Islet of Langerhans (tissue), 1 donor: Measurements from ENCODE around the gene DYSF.

ENCODE experiments used
- FAIRE-seq: peaks from one replicate; lab custom pipeline; 2011; peaks lifted over from hg19 to GRCh38; lab: Jason Lieb, UNC

The DYSF gene

GRCh38 chr2:71555798-71556454, 102.6 kb downstream of the DYSF start:
- no peak for FAIRE-seq

- no peak for FAIRE-seq
Measured at GRCh38 chr2:71556692-71557250, 103.4 kb downstream of the DYSF start.

DNA sequence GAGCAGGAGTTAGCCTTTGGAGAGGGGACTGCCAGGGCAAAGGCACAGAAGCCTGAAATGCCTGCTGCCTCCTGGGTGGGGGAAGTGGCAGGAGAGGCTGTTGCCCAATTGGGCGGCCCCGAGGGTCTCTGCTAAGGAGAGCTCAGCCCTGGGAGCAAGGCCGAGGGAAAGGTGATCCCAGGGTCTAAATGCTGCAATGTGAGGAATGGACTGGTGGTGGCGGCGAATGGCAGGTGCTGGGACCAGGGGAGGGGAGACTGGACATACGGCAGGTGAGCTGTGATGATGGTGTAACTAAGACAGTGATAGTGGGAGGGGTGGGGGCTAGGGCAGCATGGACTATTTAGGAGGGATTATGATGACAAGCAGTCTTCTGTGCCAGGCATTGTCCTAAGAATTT, 104.0 kb downstream of the DYSF start:
- no peak for FAIRE-seq

GRCh38 chr2:71558300-71559051, 105.1 kb downstream of the DYSF start:
- FAIRE-seq, result no peak

DNA sequence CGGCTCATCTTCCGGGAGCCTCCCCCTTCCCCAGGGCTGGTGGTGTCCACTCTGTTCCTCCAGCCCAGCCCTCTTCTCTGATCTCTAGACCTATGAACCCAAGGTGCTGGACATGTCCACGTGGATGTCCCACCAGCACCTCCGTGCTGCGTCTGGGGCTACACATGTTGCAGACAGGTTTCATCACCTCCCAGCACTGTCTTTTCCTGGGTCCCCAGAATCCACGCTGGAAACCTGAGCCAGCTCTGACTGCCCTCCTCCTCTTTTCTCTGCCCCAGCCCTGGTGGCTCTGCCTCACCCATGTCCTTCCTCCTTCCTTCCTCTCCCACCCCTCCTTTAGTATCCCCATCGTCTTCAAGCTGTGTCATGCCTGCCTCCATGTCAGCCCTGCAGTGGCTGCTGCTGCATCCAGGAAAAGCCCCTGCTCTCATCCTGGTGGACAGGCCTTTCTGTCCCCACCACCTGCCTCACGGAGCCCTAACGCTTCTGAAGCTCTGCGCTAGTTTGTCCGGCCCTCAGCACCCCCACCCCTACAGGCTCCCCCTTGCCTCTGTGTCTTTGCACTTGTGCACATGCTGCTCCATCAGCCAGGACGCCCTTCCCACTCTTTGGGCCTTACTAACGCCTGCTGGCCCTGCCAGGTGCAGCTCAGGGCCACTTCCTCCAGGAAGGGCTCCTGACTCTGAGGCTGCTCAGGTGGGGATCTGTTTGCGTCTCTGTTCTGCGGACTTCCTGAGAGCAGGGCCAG, 105.9 kb downstream of the DYSF start:
- FAIRE-seq, result no peak

- no peak for FAIRE-seq
Measured at GRCh38 chr2:71559828-71560637, 106.7 kb downstream of the DYSF start.

GRCh38 chr2:71560638-71561011, 107.3 kb downstream of the DYSF start:
- no peak for FAIRE-seq

GRCh38 chr2:71561441-71562267, 108.3 kb downstream of the DYSF start:
- no peak for FAIRE-seq

DNA sequence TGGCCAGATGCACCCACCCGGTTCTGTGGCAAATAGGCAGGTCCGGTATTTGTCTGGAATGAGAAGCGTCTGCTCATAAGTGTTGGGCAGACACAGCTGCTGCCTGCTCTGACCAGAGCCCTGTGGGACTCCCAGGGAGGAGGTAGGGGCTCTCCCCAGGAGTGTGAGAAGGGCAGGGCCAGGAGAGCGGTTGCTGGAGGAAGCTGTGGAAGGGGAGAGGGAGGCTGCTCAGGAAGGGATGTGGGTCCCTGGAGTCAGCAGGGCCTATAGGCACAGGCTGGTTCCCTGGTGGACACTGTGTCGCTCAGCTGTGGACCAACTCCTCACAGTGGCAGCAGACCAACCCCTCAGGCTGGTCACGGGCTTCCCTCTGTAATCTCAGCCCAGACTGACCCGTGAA, 109.2 kb downstream of the DYSF start:
- no peak for FAIRE-seq

DNA sequence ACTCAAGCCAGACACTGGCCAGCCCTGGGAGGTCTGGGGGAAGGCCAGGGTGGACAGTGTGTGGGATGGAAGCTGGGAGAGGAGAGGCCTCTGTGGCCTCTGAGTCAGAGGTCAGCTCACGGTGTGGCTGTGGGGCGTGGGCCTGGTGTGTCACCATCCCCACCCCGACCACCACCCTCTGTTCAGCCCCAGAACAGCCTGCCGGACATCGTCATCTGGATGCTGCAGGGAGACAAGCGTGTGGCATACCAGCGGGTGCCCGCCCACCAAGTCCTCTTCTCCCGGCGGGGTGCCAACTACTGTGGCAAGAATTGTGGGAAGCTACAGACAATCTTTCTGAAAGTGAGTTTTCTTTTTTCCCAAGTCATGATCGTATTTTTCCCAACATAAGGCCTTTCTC, 110.5 kb downstream of the DYSF start:
- FAIRE-seq, result no peak

- FAIRE-seq, result no peak
Measured at GRCh38 chr2:71564361-71564760, 111.0 kb downstream of the DYSF start.

DNA sequence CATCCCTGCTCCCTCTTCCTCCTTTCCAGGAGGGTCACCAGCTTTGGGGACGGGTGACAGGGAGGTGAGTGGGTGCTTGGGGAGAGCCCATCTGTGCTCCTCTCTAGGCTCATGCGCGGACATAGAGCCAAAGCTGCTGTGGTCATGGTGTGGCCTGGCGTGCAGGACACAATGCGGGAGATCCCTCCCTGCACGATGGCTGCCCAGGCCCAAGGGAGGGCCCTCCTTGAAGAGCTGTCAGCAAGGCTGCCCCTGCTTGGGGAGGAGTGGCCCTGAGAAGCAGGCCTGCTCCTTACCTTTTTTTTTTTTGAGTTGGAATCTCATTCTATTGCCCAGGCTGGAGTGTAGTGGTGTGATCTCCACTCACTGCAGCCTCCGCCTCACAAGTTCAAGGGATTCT, 111.4 kb downstream of the DYSF start:
- no peak for FAIRE-seq

- FAIRE-seq, result no peak
Measured at GRCh38 chr2:71566372-71566771, 113.0 kb downstream of the DYSF start.

DNA sequence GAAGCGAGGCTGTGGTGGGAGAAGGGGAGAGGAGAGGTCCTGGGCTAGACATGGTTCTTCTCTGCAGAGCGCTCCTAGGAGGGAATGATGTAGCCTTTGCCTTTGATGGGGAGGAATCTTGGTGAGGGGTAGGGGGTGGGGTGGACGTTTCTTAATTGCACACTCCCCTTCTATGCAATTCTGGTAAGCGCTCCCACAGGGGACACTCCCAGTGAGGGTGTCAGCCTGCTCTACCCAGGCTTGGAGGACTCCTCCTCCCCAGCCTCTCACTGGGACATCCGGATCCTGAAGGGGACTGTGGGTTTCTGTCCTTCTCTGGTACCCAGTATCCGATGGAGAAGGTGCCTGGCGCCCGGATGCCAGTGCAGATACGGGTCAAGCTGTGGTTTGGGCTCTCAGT, 114.3 kb downstream of the DYSF start:
- no peak for FAIRE-seq

DNA sequence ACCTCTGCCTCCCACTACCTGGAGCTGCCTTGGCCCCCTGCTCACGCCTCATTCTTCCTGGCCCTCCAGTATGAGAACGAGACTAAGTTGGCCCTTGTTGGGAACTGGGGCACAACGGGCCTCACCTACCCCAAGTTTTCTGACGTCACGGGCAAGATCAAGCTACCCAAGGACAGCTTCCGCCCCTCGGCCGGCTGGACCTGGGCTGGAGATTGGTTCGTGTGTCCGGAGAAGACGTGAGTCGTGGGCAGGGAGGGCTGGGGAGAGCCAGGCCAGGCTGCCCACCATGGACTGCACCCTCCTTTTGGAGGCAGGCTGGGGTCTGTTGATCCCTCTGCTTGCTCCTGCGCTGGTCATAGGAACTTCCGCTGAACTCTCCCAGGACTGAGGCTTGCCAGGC, 114.7 kb downstream of the DYSF start:
- FAIRE-seq, result no peak

GRCh38 chr2:71570511-71570910, 117.2 kb downstream of the DYSF start:
- no peak for FAIRE-seq

DNA sequence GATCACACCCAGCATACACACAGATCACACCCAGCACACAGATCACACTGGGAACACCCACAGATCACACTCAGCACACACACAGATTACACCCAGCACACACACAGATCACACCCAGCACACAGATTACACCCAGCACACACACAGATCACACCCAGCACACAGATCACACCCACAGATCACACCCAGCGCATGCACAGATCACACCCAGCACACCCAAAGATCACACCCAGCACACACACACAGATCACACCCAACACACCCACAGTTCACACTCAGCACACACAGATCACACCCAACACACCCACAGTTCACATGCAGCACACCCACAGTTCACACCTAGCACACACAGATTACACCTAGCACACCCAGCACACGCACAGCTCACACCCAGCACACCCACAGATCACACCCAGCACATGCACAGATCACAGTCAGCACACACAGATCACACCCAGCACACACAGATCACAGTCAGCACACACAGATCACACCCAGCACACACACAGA, 117.6 kb downstream of the DYSF start:
- no peak for FAIRE-seq

DNA sequence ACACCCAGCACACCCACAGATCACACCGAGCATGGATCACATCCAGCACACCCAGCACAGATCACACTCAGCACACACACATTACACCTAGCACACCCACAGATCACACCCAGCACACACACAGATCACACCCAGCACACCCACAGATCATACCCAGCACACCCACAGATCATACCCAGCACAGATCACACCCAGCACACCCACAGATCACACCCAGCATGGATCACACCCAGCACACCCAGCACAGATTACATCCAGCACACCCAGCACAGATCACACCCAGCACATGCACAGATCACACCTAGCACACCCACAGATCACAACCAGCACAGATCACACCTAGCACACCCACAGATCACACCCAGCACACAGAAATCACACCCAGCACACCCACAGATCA, 118.6 kb downstream of the DYSF start:
- no peak for FAIRE-seq

DNA sequence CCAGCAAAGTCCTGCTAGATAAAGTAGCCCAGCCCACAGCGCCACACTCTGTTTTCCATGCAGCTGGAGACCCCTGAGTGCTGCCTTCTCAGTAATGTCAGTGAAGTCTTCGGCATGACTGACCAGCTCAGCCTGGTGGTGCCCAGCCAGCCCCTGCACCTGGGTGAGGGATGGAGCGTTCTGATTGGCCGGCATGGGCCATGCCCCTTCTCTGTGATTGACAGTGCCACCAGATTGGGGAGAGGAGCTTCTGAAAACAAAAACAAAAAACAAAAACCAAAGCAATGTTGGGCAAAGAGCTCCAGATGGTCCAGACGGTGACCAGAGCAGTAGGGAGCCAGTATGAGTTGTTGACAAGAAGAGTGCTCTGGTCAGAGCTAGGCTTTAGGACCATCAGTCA, 122.6 kb downstream of the DYSF start:
- no peak for FAIRE-seq

- FAIRE-seq, result no peak
Measured at GRCh38 chr2:71576541-71576940, 123.2 kb downstream of the DYSF start.

DNA sequence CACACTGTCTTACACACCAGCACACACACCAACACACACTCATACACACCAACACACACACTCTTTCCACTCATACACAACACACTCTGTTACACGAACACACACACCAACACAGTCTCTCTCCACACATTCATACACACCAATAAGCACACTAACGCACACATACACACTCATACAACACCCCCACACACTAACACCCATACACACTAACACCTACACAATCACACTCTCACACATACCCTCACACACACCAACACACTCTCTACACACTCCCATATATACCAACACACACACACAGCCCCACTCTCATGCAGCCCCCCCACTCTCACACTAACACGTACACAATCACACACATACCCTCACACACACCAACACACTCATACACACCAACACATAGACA, 123.8 kb downstream of the DYSF start:
- no peak for FAIRE-seq
